Renal cortical epithelial cell (primary cell): ENCODE results near the gene COL1A1. TPM values are rescaled to one million over a fixed set of nuclear protein-coding genes. Genes with fewer than 3 reads are reported as not detected.
A peak's percentile ranks its signal among the peaks of the same experiment; 100 is the strongest.

ENCODE experiments used
- DNase-seq: peaks from one replicate; pipeline ENCODE4 v3.0.0-alpha.2; 2011; ENCODE audit warnings: low read depth
- total RNA-seq: library from RNA; depleted of rRNA; stranded (reverse); fragments of >200 nt; gene quantifications from 2 replicates; pipeline ENCODE4 v1.2.3, GENCODE V29; 2014

Gene COL1A1
- total RNA-seq, 1 donor from 2014 or later, result 141 TPM

DNA sequence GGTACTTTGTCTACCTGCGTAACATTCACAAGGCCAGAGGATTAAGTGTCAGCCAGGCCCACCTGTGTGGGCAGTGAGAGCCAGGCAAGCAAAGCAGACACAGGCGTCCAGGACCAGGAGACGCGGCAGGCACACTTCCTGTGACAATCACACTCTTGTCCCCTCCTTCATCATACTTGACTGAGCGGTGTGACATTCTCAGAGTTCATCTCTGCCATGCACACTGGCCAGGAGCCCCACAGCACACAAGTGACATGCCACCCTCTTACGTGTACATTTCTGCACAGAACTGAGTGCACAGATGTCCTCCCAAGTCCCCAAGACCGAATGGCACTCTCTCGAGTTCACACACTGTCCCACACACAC lies 59.7 kb downstream of the COL1A1 start:
- DNase-seq, result no peak

DNA sequence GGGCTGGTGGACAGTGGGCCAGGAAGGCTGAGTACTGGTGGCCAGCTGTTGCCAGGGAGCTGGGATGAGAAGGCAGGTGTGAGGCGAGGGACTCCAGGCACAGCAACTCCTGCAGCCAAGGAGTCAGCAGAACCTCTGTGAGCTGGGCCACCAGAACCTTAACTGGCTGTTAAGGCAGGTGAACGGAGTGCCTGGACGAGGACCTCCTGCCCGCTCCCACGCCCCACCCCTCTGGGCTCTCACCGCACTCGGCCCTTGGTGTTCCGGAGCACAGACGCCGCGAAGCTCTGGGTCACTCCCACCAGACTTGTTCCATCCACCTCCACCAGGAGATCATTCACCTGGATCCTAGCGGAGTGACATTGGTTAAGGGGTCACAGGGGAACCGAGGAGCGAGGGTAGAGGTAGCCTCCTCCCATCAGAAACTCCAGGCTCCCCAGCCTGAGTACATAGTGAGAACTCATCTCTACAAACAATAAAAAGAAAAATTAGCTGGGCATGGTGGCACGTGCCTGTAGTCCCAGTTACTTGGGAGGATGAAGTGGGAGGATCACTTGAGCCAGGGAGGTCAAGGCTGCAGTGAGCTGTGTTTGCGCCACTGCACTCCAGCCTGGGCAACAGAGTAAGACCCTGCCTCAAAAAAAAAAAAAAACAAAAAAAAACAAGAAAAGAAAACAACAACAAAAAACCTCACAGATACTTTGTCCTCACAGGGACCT lies 60.2 kb downstream of the COL1A1 start:
- DNase-seq, result no peak

DNA sequence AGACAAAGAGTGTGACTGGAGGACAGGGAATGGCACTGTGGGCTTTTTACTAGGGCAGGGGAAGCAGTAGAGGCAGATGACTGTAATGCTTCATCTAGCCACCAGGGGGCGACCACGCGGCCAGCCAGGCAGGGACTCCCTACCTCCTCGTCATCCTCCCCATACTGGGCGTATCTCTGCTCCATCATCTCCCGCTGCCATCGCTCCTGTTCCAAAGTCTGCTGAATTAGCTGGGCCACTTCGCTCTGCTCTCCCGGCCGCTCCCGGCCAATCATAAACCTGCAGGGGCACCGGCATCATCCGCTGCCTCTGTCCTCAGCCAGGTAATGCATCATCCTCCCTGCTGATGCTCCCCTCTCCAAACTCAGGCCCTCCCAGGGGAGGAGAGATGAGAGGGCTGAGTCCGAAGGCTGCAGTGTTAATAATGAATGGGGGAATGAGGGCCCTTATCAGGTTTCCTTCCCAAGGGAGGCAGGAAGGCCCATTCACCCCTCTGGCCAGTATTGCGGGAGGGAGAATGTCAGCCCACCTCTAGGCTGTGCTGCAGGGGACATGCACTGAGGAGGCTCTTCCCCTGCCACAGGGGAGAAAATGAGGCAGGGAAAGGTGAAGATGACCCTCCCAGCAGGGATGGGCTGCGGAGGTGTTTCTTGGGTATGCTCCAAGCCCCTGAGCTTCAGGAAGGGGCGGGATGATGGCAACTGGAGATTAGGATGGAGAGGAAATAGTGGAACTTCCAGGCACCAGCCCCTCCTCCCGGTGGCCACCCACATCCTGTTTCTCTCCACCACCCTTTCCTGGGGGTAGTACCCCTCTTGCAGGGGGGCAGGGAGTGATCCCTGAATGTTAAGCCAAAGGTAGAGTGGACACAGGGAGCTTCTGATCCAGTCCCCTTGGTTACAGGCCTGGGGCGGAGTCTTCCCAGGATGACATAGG lies 61.2 kb downstream of the COL1A1 start:
- DNase-seq, result peak; percentile 42

DNA sequence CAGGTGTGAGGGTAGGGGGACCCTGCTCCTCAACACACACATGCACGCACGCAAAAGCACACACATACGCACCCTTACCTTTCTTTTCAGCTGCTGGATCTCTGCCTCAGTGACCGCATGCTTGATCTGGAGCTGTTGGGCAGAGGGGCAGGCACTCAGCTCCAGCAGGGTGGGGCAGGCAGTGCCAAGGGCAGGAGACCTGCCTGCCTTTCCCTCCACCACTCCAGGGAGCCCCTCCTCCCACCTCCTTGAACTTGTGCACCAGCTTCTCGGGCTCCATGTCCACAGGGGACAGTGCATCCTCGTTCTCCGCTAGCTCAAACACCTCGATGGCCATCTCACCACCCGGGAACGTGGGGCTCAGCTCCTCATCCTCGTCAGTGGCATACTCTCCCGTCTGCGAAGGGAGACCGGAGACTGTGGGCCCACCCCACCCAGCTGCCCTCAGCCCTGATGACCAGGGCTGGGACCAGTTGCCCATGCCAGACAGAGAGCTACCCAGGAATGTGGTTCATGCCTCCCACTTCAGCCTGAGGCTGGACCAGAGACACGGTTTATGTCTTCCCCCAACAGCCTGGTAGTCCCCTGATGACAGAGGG lies 62.1 kb downstream of the COL1A1 start:
- no peak for DNase-seq

GRCh38 chr17:50137042-50137441 lies 64.4 kb downstream of the COL1A1 start:
- DNase-seq, result no peak

DNA sequence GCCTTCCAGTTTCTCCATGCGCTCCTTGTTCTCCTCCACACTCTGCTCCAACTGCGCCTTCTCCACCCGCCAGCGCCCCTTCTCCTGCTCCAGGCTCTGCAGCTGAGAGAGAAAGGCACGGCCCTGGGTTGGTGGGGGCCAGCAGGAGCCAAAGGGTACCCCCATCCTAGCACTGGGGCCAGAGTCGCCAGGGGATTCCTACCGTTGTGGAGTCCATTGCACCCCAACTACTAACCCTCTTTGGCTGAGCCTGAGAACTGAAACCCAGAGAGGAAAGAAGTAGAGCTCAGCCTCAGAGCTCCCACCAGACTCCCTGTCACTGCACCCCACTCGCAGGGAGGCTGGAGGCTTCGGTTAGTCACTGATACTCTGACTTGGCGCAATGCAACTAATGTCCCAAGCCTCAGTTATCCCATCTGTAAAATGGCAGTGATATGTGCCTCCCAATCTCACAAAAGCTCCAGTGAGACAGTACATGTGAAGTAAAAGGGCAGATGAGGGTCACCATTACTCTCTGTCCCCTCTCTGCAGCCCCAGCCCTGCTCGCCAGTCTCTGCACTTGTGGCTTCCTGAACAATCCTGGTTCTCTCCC lies 65.2 kb downstream of the COL1A1 start:
- no peak for DNase-seq

DNA sequence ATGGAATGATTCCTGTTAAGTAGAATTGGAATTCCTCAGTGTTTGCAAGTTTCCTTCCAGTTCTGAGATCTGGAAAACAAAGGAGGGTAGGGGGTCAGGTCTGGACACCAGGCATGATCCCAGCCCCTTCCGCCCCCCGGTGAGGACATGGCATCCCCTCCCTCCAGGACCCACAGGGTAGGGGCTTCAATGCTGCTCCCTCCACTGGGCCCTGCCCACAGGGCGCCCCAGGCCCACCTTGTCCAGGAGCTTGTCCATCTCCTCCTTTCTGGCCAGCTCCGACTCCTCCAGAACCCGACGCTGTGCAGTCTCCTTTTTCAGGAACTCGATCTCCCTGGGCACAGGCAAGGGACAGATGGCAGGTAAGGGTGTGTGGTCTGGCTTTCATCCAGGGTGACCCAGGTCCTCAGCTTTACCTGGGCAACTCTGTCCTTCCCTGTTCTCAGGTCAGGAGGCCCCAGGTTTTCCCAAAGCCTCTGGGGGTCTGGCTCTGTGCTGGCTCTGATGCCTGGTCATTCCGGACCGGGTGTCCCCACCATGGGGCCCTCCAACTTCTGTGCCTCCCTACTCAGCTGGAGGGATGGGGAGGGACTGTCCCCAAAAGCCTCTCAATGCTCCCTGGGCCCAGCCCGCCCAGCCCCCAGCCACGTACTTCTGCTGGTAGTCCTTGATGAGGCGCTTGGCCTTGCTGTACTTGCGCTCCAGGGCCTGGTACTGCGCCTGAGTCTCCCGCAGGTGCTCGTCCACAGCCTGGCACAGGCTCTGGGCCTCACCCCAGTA lies 65.9 kb downstream of the COL1A1 start:
- DNase-seq, result peak; percentile 39

- no peak for DNase-seq
These were observed 67.0 kb downstream of the COL1A1 start for GRCh38 chr17:50134206-50135110.

- no peak for DNase-seq
These were observed 67.7 kb downstream of the COL1A1 start for GRCh38 chr17:50133769-50134099.

Other genes starting within 250 kb of the COL1A1 start
- gene DLX4, start 232.4 kb downstream of the COL1A1 start, total RNA-seq, result 0.25 TPM in 1 of 2 replicates, not detected in the other
- gene DLX3, start 206.4 kb downstream of the COL1A1 start, total RNA-seq, result not detected in 2 replicates
- gene ITGA3, start 145.5 kb downstream of the COL1A1 start, total RNA-seq, result 882 and 1,202 TPM in 2 replicates
- 4.2 and 37.9 TPM in 2 replicates for gene PDK2, start 106.3 kb downstream of the COL1A1 start, total RNA-seq
- 1.2 and 2.3 TPM in 2 replicates for gene SAMD14, start 71.5 kb downstream of the COL1A1 start, total RNA-seq
- 15.8 and 39.9 TPM in 2 replicates for gene PPP1R9B, start 51.0 kb downstream of the COL1A1 start, total RNA-seq
- not detected in 2 replicates for gene SGCA, start 35.6 kb downstream of the COL1A1 start, total RNA-seq
- gene TMEM92, start 72.8 kb upstream of the COL1A1 start, total RNA-seq, result 0.87 and 2.3 TPM in 2 replicates
- gene XYLT2, start 144.5 kb upstream of the COL1A1 start, total RNA-seq, result 42.3 and 61.5 TPM in 2 replicates
- 41.8 and 69.3 TPM in 2 replicates for gene MRPL27, start 171.6 kb upstream of the COL1A1 start, total RNA-seq
- 0.55 and 5.9 TPM in 2 replicates for gene EME1, start 171.6 kb upstream of the COL1A1 start, total RNA-seq
- gene LRRC59, start 195.9 kb upstream of the COL1A1 start, total RNA-seq, result 141 and 219 TPM in 2 replicates
- 32.5 and 44.5 TPM in 2 replicates for gene ACSF2, start 224.6 kb upstream of the COL1A1 start, total RNA-seq